OCI-LY3 (cell line): ENCODE measurements around the gene SLC23A1.

Source experiments
- H2AFZ ChIP-seq: fragments of 200-600, 300-600 bp; shearing (Covaris generic); 2 replicates; pipeline ENCODE4 v1.6.0; 2014; ENCODE audit warnings: antibody characterized with exemption, low read depth, low read length
- H3K27ac ChIP-seq: fragments of 200-600, 300-600 bp; sonication (generic); 2 replicates; pipeline ENCODE4 v1.5.1; 2014; ENCODE audit warnings: mild to moderate bottlenecking, low read length, moderate library complexity, mixed read lengths
- H3K27me3 ChIP-seq: fragments of 200-600, 300-600 bp; sonication (generic); 2 replicates; pipeline ENCODE4 v1.6.1; 2014; ENCODE audit warnings: low read depth, low read length, mixed read lengths
- H3K36me3 ChIP-seq: fragments of 200-600, 300-600 bp; sonication (generic); replicated peaks from 2 replicates; pipeline ENCODE3; 2014; ENCODE audit warnings: low read depth, low read length, mixed read lengths
- H3K4me1 ChIP-seq: fragments of 300-600, 200-600 bp; sonication (generic); 2 replicates; pipeline ENCODE4 v1.6.1; 2014; ENCODE audit warnings: low read length, mixed read lengths
- H3K4me2 ChIP-seq: fragments of 200-600, 300-600 bp; sonication (generic); 2 replicates; pipeline ENCODE4 v1.6.1; 2014; ENCODE audit warnings: low read length, mixed read lengths
- H3K4me3 ChIP-seq: fragments of 300-600, 200-600 bp; sonication (generic); 2 replicates; pipeline ENCODE4 v1.5.1; 2014; ENCODE audit warnings: antibody characterized with exemption, mild to moderate bottlenecking, low read length, moderate library complexity
- H3K79me2 ChIP-seq: fragments of 300-600, 200-600 bp; shearing (Covaris generic); 2 replicates; pipeline ENCODE4 v1.6.1; 2014; ENCODE audit warnings: mild to moderate bottlenecking, low read length, mixed read lengths
- H3K9ac ChIP-seq: fragments of 300-600, 200-600 bp; shearing (Covaris generic); 2 replicates; pipeline ENCODE4 v1.6.0; 2014; ENCODE audit warnings: mild to moderate bottlenecking, low read length, moderate library complexity
- H3K9me3 ChIP-seq: fragments of 200-600, 300-600 bp; shearing (Covaris generic); 2 replicates; pipeline ENCODE4 v1.6.1; 2014; ENCODE audit warnings: low read length, mixed read lengths; ENCODE audit not compliant: insufficient read depth
- H4K20me1 ChIP-seq: fragments of 200-600, 300-600 bp; sonication (generic); 2 replicates; pipeline ENCODE4 v1.6.1; 2016; ENCODE audit warnings: low read length, mixed read lengths; ENCODE audit not compliant: insufficient read depth
- EZH2phosphoT487 ChIP-seq: fragments of 200-600 bp; shearing (Covaris generic); IDR thresholded peaks from 2 replicates; pipeline ENCODE4 v1.6.1; 2018; ENCODE audit warnings: antibody characterized with exemption, mixed run types, low read depth
- TF ChIP-seq, protein P1 (sequence below): fragments of 200-600, 300-600 bp; sonication (generic); IDR thresholded peaks from 2 replicates; pipeline ENCODE4 v1.5.1; 2014; ENCODE audit warnings: antibody characterized with exemption, low read length, low read depth

Gene SLC23A1

DNA sequence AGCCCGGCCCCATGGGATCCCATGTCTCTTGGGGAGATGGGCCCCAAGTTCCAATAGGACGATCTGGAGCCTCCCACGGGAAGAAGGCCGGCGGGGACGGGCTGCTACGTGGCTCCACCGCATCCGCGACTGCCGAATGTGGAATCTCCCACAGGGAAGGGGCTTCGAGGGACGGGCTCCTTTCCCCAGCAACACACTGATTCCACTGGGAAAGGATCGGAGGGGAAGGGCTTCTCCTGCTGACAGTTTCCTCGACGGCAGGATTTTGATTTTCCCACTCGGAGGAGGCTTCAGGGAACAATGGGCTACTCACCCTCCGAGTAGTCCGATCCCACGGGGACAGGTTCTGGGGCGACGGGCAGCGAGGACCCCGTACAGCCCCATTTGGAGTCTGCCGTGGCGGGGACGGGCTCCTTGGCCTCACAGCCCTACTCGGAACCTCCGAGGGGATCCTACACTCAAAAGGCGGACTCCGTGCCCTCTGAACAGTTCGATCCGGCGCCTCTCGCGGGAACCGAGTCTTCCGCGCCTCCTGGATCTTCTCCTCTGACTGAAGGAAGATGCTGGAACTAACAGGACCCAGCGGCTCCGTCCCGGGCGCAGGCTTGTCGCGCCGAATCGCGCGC, 10.5 kb upstream of the SLC23A1 start:
- Histone ChIP-seq H3K4me3 (peak overlapping the region; percentile 84), H3K36me3 (peaks cover 2% of the 10 kb centered on the region), H3K4me1 (peaks cover 38% of the 10 kb centered on the region), H3K4me2 (peak overlapping the region; percentile 92), H3K9me3 (no peaks in the 10 kb centered on the region; the same call in 1 of the 2 replicates), H3K27me3 (no peaks in the 10 kb centered on the region), H3K27ac (no peak overlapping the region), H2AFZ (no peak overlapping the region), H3K79me2 (peaks cover 10% of the 10 kb centered on the region), H3K9ac (peak overlapping the region; percentile 86; the same call in 1 of the 2 replicates), H4K20me1 (no peaks in the 10 kb centered on the region)
- no peak for TF ChIP-seq EZH2phosphoT487
- TF ChIP-seq, protein P1, sequence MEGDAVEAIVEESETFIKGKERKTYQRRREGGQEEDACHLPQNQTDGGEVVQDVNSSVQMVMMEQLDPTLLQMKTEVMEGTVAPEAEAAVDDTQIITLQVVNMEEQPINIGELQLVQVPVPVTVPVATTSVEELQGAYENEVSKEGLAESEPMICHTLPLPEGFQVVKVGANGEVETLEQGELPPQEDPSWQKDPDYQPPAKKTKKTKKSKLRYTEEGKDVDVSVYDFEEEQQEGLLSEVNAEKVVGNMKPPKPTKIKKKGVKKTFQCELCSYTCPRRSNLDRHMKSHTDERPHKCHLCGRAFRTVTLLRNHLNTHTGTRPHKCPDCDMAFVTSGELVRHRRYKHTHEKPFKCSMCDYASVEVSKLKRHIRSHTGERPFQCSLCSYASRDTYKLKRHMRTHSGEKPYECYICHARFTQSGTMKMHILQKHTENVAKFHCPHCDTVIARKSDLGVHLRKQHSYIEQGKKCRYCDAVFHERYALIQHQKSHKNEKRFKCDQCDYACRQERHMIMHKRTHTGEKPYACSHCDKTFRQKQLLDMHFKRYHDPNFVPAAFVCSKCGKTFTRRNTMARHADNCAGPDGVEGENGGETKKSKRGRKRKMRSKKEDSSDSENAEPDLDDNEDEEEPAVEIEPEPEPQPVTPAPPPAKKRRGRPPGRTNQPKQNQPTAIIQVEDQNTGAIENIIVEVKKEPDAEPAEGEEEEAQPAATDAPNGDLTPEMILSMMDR = no peak

DNA sequence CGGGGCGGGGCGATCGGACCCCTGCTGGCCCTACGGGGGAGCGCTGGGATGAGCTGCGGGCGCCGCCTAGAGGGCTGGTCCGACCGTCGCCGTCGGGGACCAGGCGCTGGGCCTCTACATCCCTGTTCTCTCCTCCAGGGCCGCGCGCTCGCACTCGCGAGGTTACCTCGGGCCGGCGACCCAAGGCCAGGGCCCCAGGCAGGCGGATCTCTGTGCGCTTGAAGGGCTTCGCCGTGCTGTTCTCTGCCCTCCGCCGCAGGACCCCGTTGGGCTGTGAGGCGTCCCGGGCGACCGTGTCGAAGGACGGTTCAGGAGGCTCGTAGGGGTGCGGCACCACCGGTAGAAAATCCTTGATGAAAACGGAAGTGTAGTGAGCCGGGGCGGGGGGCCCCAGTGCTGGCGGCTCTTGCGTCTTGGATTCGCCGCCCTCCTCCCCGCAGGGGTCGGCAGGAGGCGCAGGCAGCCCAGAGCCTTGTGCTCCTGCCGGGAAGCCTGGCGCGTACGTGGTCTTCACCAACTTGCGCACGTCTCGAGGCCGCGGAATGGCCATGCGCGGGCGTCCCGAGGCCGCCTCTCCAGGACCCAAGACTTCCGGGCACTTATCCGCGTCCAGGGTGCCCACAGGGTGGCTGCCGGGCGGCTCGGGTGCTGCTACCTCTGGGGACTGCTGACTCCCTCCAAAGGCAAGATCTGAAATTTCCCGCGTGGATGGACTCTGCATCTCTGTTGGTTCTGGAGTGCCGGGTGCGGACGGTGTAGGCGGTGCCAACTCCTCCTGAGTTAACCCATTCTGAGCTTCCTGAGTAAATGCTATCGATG, 9.8 kb upstream of the SLC23A1 start:
- peaks cover 2% of the 10 kb centered on the region for H3K36me3 ChIP-seq
- H2AFZ ChIP-seq = peak overlapping the region; percentile 73
- H3K9ac ChIP-seq = peak overlapping the region; percentile 86
- peak overlapping the region; percentile 92 for H3K4me2 ChIP-seq
- peaks cover 10% of the 10 kb centered on the region for H3K79me2 ChIP-seq
- TF ChIP-seq EZH2phosphoT487 = no peak
- TF ChIP-seq, protein P1 = peak; percentile 58
- H3K27ac ChIP-seq = peak overlapping the region; percentile 57
- H3K4me3 ChIP-seq = peak overlapping the region; percentile 84
- H3K27me3 ChIP-seq = no peaks in the 10 kb centered on the region
- peaks cover 41% of the 10 kb centered on the region for H3K4me1 ChIP-seq
- H3K9me3 ChIP-seq = no peaks in the 10 kb centered on the region; the same call in 1 of the 2 replicates
- H4K20me1 ChIP-seq = no peaks in the 10 kb centered on the region

DNA sequence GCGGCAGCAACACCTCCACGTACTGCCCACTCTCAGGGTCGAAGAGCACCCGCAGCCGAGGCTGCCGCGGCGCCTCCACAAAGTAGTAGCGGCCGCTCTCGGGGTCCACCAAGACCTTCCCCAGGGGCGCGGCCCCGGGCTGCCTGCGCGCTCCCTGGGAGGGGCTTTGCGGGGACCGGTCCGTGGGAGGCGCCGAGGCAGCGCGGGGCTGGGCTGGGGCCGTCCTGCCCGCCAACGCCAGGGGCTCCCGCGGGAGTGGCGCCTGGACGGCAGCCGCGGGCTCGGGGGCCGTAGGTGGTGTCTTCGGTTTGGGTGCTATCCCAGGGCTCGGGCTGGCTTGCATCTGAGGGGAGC, 9.2 kb upstream of the SLC23A1 start:
- peak overlapping the region; percentile 92 for H3K4me2 ChIP-seq
- TF ChIP-seq EZH2phosphoT487 = no peak
- TF ChIP-seq, protein P1 = no peak
- H3K27me3 ChIP-seq = no peaks in the 10 kb centered on the region
- H3K36me3 ChIP-seq = peaks cover 2% of the 10 kb centered on the region
- no peaks in the 10 kb centered on the region for H4K20me1 ChIP-seq
- H3K9ac ChIP-seq = peak overlapping the region; percentile 86
- H3K4me1 ChIP-seq = peaks cover 41% of the 10 kb centered on the region
- H3K9me3 ChIP-seq = no peaks in the 10 kb centered on the region; the same call in 1 of the 2 replicates
- H2AFZ ChIP-seq = peak overlapping the region; percentile 51; the same call in 1 of the 2 replicates
- peak overlapping the region; percentile 84 for H3K4me3 ChIP-seq
- peak overlapping the region; percentile 57 for H3K27ac ChIP-seq
- H3K79me2 ChIP-seq = peaks cover 10% of the 10 kb centered on the region
